CD4-positive, CD25-positive, alpha-beta regulatory T cell (primary cell): ENCODE results near the gene NAPB. TPM values are rescaled to one million over a fixed set of nuclear protein-coding genes. Genes with fewer than 3 reads are reported as not detected.

Source experiments
- ATAC-seq, 2 donors: fragments of 150-1000 bp; cut with Tn5 transposase; one replicate each; pipeline ENCODE4 v1.10.0; 2021; ENCODE audit warnings: low read depth in 2 of 2, moderate number of reproducible peaks in 2 of 2, moderate library complexity in 1 of 2
- DNase-seq, 3 donors: peaks; one replicate each; pipeline versions ENCODE4 v3.0.0 to v3.0.0-alpha.2; 2012 to 2022; ENCODE audit warnings: mixed read lengths in 1 of 3
- H3K27ac ChIP-seq: one replicate; pipeline ENCODE4 v1.7.0; 2013; ENCODE audit warnings: mild to moderate bottlenecking, low read length; ENCODE audit not compliant: insufficient read depth, poor library complexity, severe bottlenecking
- H3K27me3 ChIP-seq: one replicate; pipeline ENCODE4 v1.7.0; 2013; ENCODE audit warnings: low read length; ENCODE audit not compliant: control insufficient read depth, insufficient read depth
- H3K36me3 ChIP-seq: one replicate; pipeline ENCODE4 v1.7.0; 2013; ENCODE audit warnings: mild to moderate bottlenecking, low read length, moderate library complexity; ENCODE audit not compliant: control insufficient read depth, insufficient read depth
- H3K4me1 ChIP-seq: 2 replicates; pipeline ENCODE4 v1.7.0; 2013; ENCODE audit warnings: mild to moderate bottlenecking, low read length; ENCODE audit not compliant: insufficient read depth, control insufficient read depth, poor library complexity, severe bottlenecking
- H3K4me3 ChIP-seq: one replicate; pipeline ENCODE4 v1.7.0; 2013; ENCODE audit warnings: low read depth, mild to moderate bottlenecking, low read length, moderate library complexity
- H3K9me3 ChIP-seq, 2 experiments: 1 replicate in 1 of 2; 2 replicates in 1 of 2; pipeline ENCODE4 v1.7.0; 2013; ENCODE audit warnings: low read length in 2 of 2, mild to moderate bottlenecking in 1 of 2, moderate library complexity in 1 of 2; ENCODE audit not compliant: control insufficient read depth in 2 of 2
- H3K27ac Mint-ChIP-seq, 3 donors: one replicate each; pipeline ENCODE4 v1.8.0; 2020 to 2022; ENCODE audit warnings: mild to moderate bottlenecking in 3 of 3, mixed read lengths in 3 of 3, moderate library complexity in 2 of 3
- H3K27me3 Mint-ChIP-seq: one replicate; pipeline ENCODE4 v1.8.0; 2022; ENCODE audit warnings: mild to moderate bottlenecking, mixed read lengths
- H3K36me3 Mint-ChIP-seq: one replicate; pipeline ENCODE4 v1.8.0; 2020; ENCODE audit warnings: mixed read lengths
- H3K4me1 Mint-ChIP-seq, 4 donors: one replicate each; pipeline ENCODE4 v1.8.0; 2020 to 2022; ENCODE audit warnings: mixed read lengths in 4 of 4, mild to moderate bottlenecking in 1 of 4
- H3K4me3 Mint-ChIP-seq, 4 donors: one replicate each; pipeline ENCODE4 v1.8.0; 2020 to 2022; ENCODE audit warnings: mild to moderate bottlenecking in 4 of 4, mixed read lengths in 4 of 4, moderate library complexity in 3 of 4
- H3K9me3 Mint-ChIP-seq, 7 donors: one replicate each; pipeline ENCODE4 v1.8.0; 2020 to 2022; ENCODE audit warnings: mixed read lengths in 7 of 7, mild to moderate bottlenecking in 3 of 7, moderate library complexity in 2 of 7
- polyA plus RNA-seq, 4 donors: library from polyadenylated mRNA; unstranded; fragments of 300-500 nt; fragmentation: Illumina TruSeq; gene quantifications; one replicate each; pipeline ENCODE4 v1.2.3, GENCODE V29; 2021
- total RNA-seq: library from RNA; stranded (reverse); gene quantifications from one replicate; pipeline ENCODE4 v1.2.3, GENCODE V29; 2022

Gene NAPB
- total and polyA plus RNA-seq, 5 donors from 2014 or later: 3.6 to 10.6 (median 4.5) TPM

DNA sequence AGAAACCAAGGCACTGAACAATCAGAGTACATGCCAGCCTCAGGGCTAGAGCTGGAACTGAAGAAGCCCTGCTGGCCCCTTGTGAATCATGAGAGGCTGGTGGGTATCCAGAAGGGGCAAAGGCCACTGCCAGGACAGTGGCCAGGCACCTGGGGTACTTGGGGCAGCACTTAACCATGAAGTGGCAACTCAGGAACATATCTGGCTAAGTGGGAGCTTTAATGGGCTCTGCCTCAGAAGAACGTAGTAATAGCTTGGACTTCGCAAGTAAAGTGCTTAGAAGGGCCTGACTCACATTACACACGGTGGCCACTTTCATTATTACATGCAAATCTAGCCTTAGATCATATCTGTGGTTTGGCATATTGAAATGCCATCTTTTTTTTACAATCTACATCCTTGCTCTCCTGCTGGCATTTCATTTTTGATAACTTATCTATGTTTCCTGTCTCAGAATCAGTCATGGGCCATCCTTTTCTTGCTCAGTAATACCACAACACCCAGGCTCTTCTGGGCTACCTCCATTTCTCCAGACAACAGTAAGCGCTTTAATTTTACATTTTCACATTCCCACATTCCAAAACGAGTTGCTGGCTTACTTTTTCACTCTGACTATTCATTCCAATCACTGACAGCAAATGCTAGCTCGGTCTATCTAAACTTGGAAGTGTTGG, 21.6 kb downstream of the NAPB start:
- Histone ChIP-seq H3K27ac (no peak overlapping the region), H3K9me3 (no peaks in the 10 kb centered on the region), H3K27me3 (no peaks in the 10 kb centered on the region), H3K36me3 (peaks cover 25% of the 10 kb centered on the region), H3K4me1 (peaks cover 9% of the 10 kb centered on the region), H3K4me3 (no peak overlapping the region)
- Mint-ChIP-seq H3K27ac (peak overlapping the region in 2 of 3 donors; percentile 7 to 59), H3K4me1 (peaks cover 15 to 32% (median 19%) of the 10 kb centered on the region in 4 donors), H3K36me3 (peaks cover 17% of the 10 kb centered on the region), H3K9me3 (no peaks in the 10 kb centered on the region), H3K27me3 (no peaks in the 10 kb centered on the region), H3K4me3 (no peak overlapping the region)
- peak; percentile 60 to 63 for ATAC-seq
- peak in 1 of 3 donors; percentile 71 for DNase-seq

DNA sequence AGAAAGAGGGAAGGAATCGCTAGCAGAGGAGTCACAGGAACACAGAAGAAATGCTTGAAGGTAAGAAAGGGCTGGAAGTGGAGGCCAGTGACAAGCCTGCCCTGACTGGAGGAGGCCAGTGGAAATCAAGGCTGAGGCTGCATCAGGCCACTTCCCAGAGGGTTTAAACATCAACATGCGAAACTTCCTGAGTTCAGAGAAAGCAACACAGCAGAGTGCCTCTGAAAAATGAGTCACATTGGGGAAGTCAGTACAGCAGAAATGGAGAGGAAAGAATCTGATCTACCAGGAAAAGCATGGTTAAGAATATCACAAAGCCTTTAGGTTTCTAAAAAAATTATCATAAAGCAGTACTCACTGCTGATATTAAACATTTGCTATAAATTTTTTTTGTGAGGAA, 23.3 kb downstream of the NAPB start:
- Histone ChIP-seq H3K4me3 (no peak overlapping the region), H3K36me3 (peaks cover 43% of the 10 kb centered on the region), H3K27me3 (no peaks in the 10 kb centered on the region), H3K9me3 (no peaks in the 10 kb centered on the region), H3K4me1 (peaks cover 9% of the 10 kb centered on the region), H3K27ac (no peak overlapping the region)
- no peaks in the 10 kb centered on the region for H3K9me3 Mint-ChIP-seq
- H3K27ac Mint-ChIP-seq: peak overlapping the region in 2 of 3 donors; percentile 65 to 67
- ATAC-seq: no peak
- peaks cover 31% of the 10 kb centered on the region for H3K36me3 Mint-ChIP-seq
- no peaks in the 10 kb centered on the region for H3K27me3 Mint-ChIP-seq
- H3K4me1 Mint-ChIP-seq: peaks cover 9 to 30% (median 18%) of the 10 kb centered on the region in 4 donors
- peak overlapping the region in 1 of 4 donors; percentile 44 for H3K4me3 Mint-ChIP-seq
- DNase-seq: peak in 1 of 3 donors; percentile 43

DNA sequence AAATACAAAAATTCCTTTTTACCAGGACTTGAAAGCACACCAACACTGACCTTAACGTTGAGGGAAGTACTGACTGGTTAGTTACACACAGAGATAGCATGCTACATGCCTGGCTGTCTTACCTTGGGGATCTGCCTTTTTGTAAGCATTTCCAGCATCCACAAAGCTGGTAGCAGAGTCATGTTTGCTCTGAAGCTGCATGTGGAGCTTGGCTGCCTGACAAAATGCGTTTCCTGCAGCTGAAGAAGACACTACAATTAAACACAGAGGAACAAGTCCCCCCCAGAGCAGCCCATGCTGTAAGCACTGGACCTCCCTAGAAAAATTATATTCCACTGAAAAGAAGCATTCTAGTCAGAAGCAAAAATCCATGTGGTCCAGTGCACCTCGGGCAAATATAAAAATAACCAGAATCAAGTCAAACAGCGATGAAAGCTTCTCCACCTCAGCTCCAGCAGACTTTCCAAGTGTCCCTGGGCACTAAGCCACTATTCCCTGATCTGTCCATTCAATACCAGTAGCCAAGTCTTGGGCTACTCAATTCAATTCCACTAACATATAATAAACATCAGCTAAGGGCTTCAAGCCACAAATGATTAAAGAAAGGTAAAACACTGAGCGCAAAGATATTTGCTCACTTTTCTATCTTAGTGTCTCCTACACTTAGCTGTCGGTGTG, 24.2 kb downstream of the NAPB start:
- ATAC-seq (no peak), DNase-seq (no peak)
- no peaks in the 10 kb centered on the region for H3K27me3 Mint-ChIP-seq
- H3K4me3 Mint-ChIP-seq: no peak overlapping the region
- no peaks in the 10 kb centered on the region for H3K9me3 ChIP-seq
- no peak overlapping the region for H3K27ac ChIP-seq
- H3K4me3 ChIP-seq: no peak overlapping the region
- H3K4me1 Mint-ChIP-seq: peaks cover 4 to 30% (median 18%) of the 10 kb centered on the region in 4 donors
- H3K4me1 ChIP-seq: peaks cover 9% of the 10 kb centered on the region
- no peaks in the 10 kb centered on the region for H3K9me3 Mint-ChIP-seq
- no peaks in the 10 kb centered on the region for H3K27me3 ChIP-seq
- H3K36me3 ChIP-seq: peaks cover 42% of the 10 kb centered on the region
- H3K36me3 Mint-ChIP-seq: peaks cover 30% of the 10 kb centered on the region
- peak overlapping the region in 2 of 3 donors; percentile 12 to 65 for H3K27ac Mint-ChIP-seq

DNA sequence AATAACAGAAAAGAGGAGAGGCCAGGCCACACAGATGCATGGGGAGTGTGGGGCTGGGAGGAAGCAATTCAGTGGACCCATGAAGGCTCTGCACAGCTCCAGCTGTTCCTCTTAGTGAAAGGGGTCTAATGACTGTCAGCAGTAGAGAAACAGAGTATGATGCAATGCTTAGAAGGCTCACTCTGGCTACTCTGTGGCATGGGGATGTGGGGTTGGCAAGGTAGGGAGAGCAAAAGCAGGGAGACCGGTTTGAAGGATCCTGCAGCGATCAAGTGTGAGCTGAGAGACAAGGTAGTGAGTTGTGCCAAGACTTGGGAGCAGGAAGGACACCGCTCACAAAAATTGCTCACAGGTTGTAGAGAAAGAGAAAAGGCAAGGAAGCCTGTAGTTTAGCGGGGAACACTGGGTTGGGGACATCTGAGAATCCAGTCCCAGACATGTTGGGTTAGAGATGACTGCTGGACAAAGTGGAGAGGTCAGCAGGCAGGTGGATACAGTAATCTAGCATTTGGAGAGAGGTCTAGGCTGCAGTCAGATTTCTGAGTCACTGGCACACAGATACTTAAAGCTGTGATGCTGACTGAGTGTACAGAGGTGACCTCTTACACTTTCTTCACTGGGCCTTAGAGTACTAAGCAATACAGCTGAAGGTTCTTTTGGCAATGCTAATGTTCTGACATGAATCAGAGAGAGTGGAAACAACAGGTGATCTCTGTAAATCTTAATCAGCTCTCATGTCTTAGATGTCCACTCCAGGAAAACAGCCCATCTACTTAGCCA, 27.1 kb downstream of the NAPB start:
- no peaks in the 10 kb centered on the region for H3K9me3 ChIP-seq
- H3K4me1 ChIP-seq: no peaks in the 10 kb centered on the region
- H3K4me3 Mint-ChIP-seq: no peak overlapping the region
- H3K36me3 ChIP-seq: peaks cover 43% of the 10 kb centered on the region
- H3K27me3 Mint-ChIP-seq: no peaks in the 10 kb centered on the region
- H3K9me3 Mint-ChIP-seq: no peaks in the 10 kb centered on the region
- H3K27ac ChIP-seq: no peak overlapping the region
- no peak overlapping the region for H3K27ac Mint-ChIP-seq
- H3K4me1 Mint-ChIP-seq: peaks cover 0 to 10% (median 7%) of the 10 kb centered on the region in 4 donors
- H3K4me3 ChIP-seq: no peak overlapping the region
- H3K27me3 ChIP-seq: no peaks in the 10 kb centered on the region
- DNase-seq (no peak), ATAC-seq (no peak)
- H3K36me3 Mint-ChIP-seq: peaks cover 36% of the 10 kb centered on the region

DNA sequence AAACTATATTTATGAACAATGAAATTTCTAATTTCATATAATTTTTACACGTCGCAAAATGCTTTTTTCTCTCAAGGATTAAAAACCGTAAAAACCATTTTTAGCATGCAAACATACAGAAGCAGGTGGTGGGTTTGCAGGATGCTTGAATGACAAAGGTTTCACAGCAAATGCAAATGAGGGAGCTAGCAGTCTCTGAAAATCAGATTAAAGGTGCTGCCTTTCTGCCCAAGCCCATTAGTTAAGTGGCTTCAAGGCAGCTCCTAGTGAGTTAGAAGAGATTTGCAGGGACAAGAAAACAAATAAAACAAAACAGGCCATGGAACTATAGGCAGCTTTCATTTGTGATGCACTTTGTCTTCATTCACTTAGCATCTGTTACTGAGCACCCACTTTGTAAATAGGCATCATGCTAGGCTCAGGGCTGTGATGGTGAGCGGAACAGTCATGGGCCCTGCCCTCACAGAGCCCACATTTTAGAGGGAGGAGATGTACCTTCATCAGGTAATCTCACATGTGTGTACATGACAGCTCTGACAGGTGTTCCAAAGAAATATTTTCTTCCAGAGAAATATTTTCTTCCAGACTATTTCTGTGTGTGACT, 29.5 kb downstream of the NAPB start:
- Histone ChIP-seq H3K27me3 (no peaks in the 10 kb centered on the region), H3K36me3 (peaks cover 45% of the 10 kb centered on the region), H3K4me1 (no peaks in the 10 kb centered on the region), H3K9me3 (no peaks in the 10 kb centered on the region), H3K27ac (no peak overlapping the region), H3K4me3 (no peak overlapping the region)
- Mint-ChIP-seq H3K4me1 (peaks cover 0 to 4% (median 0%) of the 10 kb centered on the region in 4 donors), H3K9me3 (no peaks in the 10 kb centered on the region), H3K27me3 (no peaks in the 10 kb centered on the region), H3K36me3 (peaks cover 38% of the 10 kb centered on the region), H3K4me3 (no peak overlapping the region), H3K27ac (peak overlapping the region in 1 of 3 donors; percentile 56)
- ATAC-seq (no peak), DNase-seq (no peak)

DNA sequence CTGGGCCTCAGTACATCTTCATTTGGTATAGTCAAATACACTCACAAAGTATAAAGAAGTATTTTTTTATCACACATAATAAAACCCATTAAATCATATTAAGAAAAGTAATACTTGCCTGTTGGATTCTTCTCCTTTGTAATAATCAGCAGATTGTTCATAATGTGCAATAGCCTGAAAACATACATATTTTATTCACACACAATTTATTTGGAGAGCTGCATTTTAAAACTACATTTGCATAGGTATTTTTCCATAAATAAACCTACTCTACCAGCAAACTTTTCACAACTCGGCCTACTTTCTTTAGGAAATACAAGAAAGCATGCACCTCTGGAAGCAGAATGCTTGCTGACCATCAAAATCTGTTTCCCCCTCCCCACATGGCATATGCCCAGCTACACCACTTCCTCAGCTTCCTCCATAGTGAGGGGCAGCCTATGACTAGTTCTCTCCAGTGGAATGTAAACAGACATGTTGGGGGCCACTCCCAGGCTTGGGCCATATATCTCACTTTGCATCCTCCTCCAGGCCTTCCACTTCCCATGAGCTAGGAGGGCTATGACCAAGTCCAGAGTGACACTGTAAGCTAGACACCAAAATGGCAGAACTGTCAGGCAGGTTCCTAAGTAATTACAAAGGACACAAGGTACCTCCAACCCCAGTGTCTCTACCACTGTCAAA, 31.1 kb downstream of the NAPB start:
- no peak overlapping the region for H3K4me3 ChIP-seq
- no peak overlapping the region for H3K27ac ChIP-seq
- no peak overlapping the region for H3K27ac Mint-ChIP-seq
- H3K36me3 ChIP-seq: peaks cover 43% of the 10 kb centered on the region
- ATAC-seq (no peak), DNase-seq (no peak)
- H3K9me3 ChIP-seq: no peaks in the 10 kb centered on the region
- H3K9me3 Mint-ChIP-seq: no peaks in the 10 kb centered on the region
- H3K4me3 Mint-ChIP-seq: no peak overlapping the region
- peaks cover 42% of the 10 kb centered on the region for H3K36me3 Mint-ChIP-seq
- no peaks in the 10 kb centered on the region for H3K27me3 Mint-ChIP-seq
- H3K4me1 ChIP-seq: no peaks in the 10 kb centered on the region
- peaks cover 0 to 3% (median 0%) of the 10 kb centered on the region in 4 donors for H3K4me1 Mint-ChIP-seq
- no peaks in the 10 kb centered on the region for H3K27me3 ChIP-seq

DNA sequence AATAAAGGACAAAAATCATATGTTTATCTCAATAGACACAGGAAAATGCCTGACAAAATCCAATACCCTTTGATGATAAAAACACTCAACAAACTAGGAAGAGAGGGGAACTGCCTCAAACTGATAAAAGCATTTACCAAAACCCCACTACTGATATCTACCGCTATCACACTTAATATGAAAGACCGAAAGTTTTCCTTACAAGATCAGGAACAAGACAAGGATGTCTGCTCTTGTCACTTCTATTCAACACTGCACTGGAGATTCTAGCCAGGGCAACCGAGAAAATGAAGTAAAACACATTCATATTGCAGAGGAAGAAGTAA, 34.2 kb downstream of the NAPB start:
- ATAC-seq: no peak
- no peak for DNase-seq
- no peak overlapping the region for H3K4me3 Mint-ChIP-seq
- H3K9me3 ChIP-seq: no peaks in the 10 kb centered on the region
- peaks cover 34% of the 10 kb centered on the region for H3K36me3 Mint-ChIP-seq
- peaks cover 20% of the 10 kb centered on the region for H3K36me3 ChIP-seq
- H3K27me3 Mint-ChIP-seq: no peaks in the 10 kb centered on the region
- H3K4me1 ChIP-seq: no peaks in the 10 kb centered on the region
- peaks cover 0 to 6% (median 3%) of the 10 kb centered on the region in 4 donors for H3K4me1 Mint-ChIP-seq
- no peak overlapping the region for H3K27ac Mint-ChIP-seq
- H3K4me3 ChIP-seq: no peak overlapping the region
- H3K9me3 Mint-ChIP-seq: no peaks in the 10 kb centered on the region
- H3K27me3 ChIP-seq: no peaks in the 10 kb centered on the region
- H3K27ac ChIP-seq: no peak overlapping the region
